ENCODE measurements around the gene ADAMTS12. TPM values are rescaled to one million over a fixed set of nuclear protein-coding genes. Genes with fewer than 3 reads are reported as not detected.

The ADAMTS12 gene
- total RNA-seq, 2 experiments from 2014 or later: not detected

DNA sequence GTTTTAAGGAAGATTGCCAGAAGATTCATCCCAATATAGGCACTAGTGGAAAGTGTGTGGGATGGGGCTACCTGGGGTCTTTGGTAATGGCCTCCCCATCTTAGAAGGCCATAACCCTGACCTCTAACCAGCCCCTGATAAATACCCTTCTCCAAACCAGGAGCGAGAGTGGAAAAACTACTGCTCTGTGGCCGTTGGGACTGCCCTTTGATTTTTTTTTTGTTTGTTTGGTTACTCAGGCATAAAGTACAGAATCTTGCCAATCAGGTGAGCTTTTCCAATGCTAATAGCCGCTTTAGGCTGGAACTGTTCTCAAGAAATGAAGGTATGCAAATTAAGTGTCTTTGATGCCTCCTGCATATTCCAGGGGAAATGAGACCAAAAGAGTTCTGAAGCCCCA, 153.7 kb downstream of the ADAMTS12 start:
- no peaks in the 10 kb centered on the region for H3K36me3 Mint-ChIP-seq (ENCODE audit: low read depth)
- H3K4me3 Mint-ChIP-seq: no peak overlapping the region
- TF ChIP-seq, protein P1, sequence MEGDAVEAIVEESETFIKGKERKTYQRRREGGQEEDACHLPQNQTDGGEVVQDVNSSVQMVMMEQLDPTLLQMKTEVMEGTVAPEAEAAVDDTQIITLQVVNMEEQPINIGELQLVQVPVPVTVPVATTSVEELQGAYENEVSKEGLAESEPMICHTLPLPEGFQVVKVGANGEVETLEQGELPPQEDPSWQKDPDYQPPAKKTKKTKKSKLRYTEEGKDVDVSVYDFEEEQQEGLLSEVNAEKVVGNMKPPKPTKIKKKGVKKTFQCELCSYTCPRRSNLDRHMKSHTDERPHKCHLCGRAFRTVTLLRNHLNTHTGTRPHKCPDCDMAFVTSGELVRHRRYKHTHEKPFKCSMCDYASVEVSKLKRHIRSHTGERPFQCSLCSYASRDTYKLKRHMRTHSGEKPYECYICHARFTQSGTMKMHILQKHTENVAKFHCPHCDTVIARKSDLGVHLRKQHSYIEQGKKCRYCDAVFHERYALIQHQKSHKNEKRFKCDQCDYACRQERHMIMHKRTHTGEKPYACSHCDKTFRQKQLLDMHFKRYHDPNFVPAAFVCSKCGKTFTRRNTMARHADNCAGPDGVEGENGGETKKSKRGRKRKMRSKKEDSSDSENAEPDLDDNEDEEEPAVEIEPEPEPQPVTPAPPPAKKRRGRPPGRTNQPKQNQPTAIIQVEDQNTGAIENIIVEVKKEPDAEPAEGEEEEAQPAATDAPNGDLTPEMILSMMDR (IDR thresholded peaks at IDR 0.05): no peak
- DNase-seq (no peak), ATAC-seq (no peak)
- no peaks in the 10 kb centered on the region for H3K4me1 Mint-ChIP-seq (ENCODE audit: low read depth)
- no peaks in the 10 kb centered on the region for H3K9me3 Mint-ChIP-seq
- CTCF ChIA-PET: no interaction called here
- POLR2A ChIA-PET: no interaction called here
- intact Hi-C loops (cut with micrococcal nuclease): no loop called here
- peaks cover 5% of the 10 kb centered on the region for H3K27me3 Mint-ChIP-seq
- H3K27ac Mint-ChIP-seq: no peak overlapping the region

- H3K4me1 Mint-ChIP-seq (ENCODE audit: low read depth): no peaks in the 10 kb centered on the region
- H3K9me3 Mint-ChIP-seq: no peaks in the 10 kb centered on the region
- DNase-seq: no peak
- TF ChIP-seq, protein P1 (IDR thresholded peaks at IDR 0.05): no peak
- CTCF ChIA-PET: no interaction called here
- no peaks in the 10 kb centered on the region for H3K36me3 Mint-ChIP-seq (ENCODE audit: low read depth)
- intact Hi-C loops (cut with micrococcal nuclease): no loop called here
- ATAC-seq: no peak
- no peak overlapping the region for H3K27ac Mint-ChIP-seq
- no peak overlapping the region for H3K4me3 Mint-ChIP-seq
- POLR2A ChIA-PET: no interaction called here
- peaks cover 5% of the 10 kb centered on the region for H3K27me3 Mint-ChIP-seq
These were observed 154.1 kb downstream of the ADAMTS12 start for GRCh38 chr5:33737697-33738096.

DNA sequence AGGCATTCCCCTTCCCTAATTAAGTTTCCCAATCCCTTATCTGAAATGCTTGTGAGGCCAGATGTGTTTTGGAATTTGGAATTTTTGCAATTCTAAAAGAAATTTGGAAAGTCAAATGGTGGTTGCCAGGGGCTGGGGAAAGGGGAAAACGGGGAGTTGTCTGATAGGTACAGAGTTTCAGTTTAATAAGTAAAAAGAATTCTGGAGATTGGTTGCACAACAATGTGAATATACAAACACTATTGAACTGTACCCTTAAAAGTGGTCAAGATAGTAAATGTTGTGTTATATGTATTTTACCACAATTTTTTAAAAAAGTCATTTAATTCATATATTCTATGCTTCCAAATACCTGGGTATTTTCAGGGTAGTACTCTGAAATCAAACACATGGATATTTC, 154.5 kb downstream of the ADAMTS12 start:
- Mint-ChIP-seq H3K27ac (no peak overlapping the region), H3K36me3 (ENCODE audit: low read depth) (no peaks in the 10 kb centered on the region)
- TF ChIP-seq, protein P1 (IDR thresholded peaks at IDR 0.05): no peak

DNA sequence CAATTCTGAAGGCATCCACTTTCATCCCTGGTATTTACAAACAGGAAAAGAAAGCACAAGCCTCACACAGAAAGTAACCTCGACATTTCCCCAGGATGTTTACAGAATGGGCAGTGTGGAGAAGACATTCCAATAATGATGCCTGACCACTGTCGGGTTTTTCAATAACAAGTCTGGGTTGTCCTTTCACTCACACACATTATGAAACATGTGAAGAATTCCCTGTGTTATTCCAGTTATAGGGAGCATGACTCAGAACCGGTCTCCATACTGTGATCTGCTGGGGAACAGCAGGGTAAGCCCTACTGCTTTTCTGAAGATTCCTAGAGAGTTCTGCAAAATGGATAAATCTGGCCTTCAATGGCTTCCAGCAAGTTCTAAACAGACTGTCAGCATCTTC, 155.3 kb downstream of the ADAMTS12 start:
- Mint-ChIP-seq H3K27ac (no peak overlapping the region), H3K36me3 (ENCODE audit: low read depth) (no peaks in the 10 kb centered on the region), H3K9me3 (no peaks in the 10 kb centered on the region), H3K27me3 (peaks cover 5% of the 10 kb centered on the region), H3K4me1 (ENCODE audit: low read depth) (no peaks in the 10 kb centered on the region), H3K4me3 (no peak overlapping the region)
- ATAC-seq: no peak
- ChIA-PET CTCF (no interaction called here), POLR2A (no interaction called here)
- intact Hi-C loops (cut with micrococcal nuclease): no loop called here
- no peak for DNase-seq
- TF ChIP-seq, protein P1 (IDR thresholded peaks at IDR 0.05): no peak

More for the DNA sequence above, 154.5 kb downstream of the ADAMTS12 start:
- H3K27me3 Mint-ChIP-seq: peaks cover 5% of the 10 kb centered on the region
- intact Hi-C loops (cut with micrococcal nuclease): no loop called here
- ATAC-seq: no peak
- ChIA-PET POLR2A (no interaction called here), CTCF (no interaction called here)
- DNase-seq: no peak
- no peaks in the 10 kb centered on the region for H3K4me1 Mint-ChIP-seq (ENCODE audit: low read depth)
- H3K4me3 Mint-ChIP-seq: no peak overlapping the region
- H3K9me3 Mint-ChIP-seq: no peaks in the 10 kb centered on the region

DNA sequence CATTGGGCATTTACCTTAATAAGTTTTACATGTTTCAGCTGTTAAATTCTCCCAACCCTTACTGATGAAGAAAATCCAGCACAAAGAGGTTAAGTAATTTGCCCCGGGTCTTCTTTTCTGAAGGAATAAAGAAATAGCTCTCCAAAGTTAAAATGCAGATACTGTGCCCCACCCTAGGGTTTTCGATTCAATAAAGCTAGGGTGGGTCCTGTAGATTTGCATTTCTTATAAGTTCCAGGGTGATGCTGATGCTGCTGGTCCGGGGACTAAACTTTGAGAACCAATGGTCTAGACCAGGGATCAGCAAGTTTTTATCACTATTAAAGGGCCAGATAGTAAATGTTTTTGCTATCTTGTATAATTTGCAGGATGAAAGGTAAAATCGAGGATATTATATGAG, 156.7 kb downstream of the ADAMTS12 start:
- Mint-ChIP-seq H3K27me3 (peaks cover 5% of the 10 kb centered on the region), H3K4me3 (no peak overlapping the region), H3K4me1 (ENCODE audit: low read depth) (no peaks in the 10 kb centered on the region), H3K36me3 (ENCODE audit: low read depth) (no peaks in the 10 kb centered on the region), H3K27ac (no peak overlapping the region), H3K9me3 (no peaks in the 10 kb centered on the region)
- ATAC-seq (no peak), DNase-seq (no peak)
- CTCF ChIA-PET: no interaction called here
- POLR2A ChIA-PET: no interaction called here
- TF ChIP-seq, protein P1 (IDR thresholded peaks at IDR 0.05): no peak
- intact Hi-C loops (cut with micrococcal nuclease): no loop called here

All from activated CD8-positive, alpha-beta T cell treated with anti-CD3 and anti-CD28 coated beads for 36 hours (primary cell).